GM12878 (cell line): ENCODE measurements around the gene MAST4. TPM values are rescaled to one million over a fixed set of nuclear protein-coding genes. Genes with fewer than 3 reads are reported as not detected.

Experiments
- ATAC-seq: fragments of 200-7000 bp; cut with Tn5 transposase; 3 replicates; pipeline ENCODE4 v1.9.1; 2020; ENCODE audit warnings: mild to moderate bottlenecking, moderate library complexity
- BruUV-seq: library from RNA; stranded (reverse); fragments of 400-500 nt; replicated peaks from 2 replicates; lab custom pipeline; 2021; lab: Mats Ljungman, UMichigan
- CTCF ChIA-PET: fragments of 300-600 bp; sonication (Branson Sonifier 250); formaldehyde crosslinking; extraction: SDS; loops from one replicate; lab custom pipeline; 2021; ENCODE audit warnings: inconsistent platforms; lab: Yijun Ruan, JAX
- POLR2A ChIA-PET: fragments of 350-600 bp; formaldehyde crosslinking; extraction: SDS; loops from one replicate; lab custom pipeline; 2021; ENCODE audit warnings: inconsistent platforms; lab: Charles Lee
- RAD21 ChIA-PET: fragments of 300-600 bp; sonication (Branson Sonifier 250); formaldehyde crosslinking; loops from one replicate; lab custom pipeline; 2023; ENCODE audit warnings: antibody characterized with exemption; ENCODE audit not compliant: unreplicated experiment; lab: Charles Lee
- SMC1A ChIA-PET: fragments of 300-600 bp; sonication (Branson Sonifier 250); formaldehyde crosslinking; loops from one replicate; lab custom pipeline; 2023; ENCODE audit not compliant: unreplicated experiment, uncharacterized antibody; lab: Charles Lee
- DNase-seq: peaks from one replicate; pipeline ENCODE4 v3.0.0-alpha.2; 2011; ENCODE audit warnings: low read depth, low spot score
- FAIRE-seq: peaks from 3 replicates; lab custom pipeline; 2011; peaks lifted over from hg19 to GRCh38; lab: Jason Lieb, UNC
- H2AFZ ChIP-seq: 2 replicates; pipeline ENCODE4 v1.6.0; 2011; ENCODE audit warnings: low read depth, low read length, control low read depth; ENCODE audit not compliant: control insufficient read depth
- H3K27ac ChIP-seq: 2 replicates; pipeline ENCODE4 v1.5.1; 2011; ENCODE audit warnings: control low read depth; ENCODE audit not compliant: control insufficient read depth, insufficient read depth
- H3K27me3 ChIP-seq, 2 experiments: replicated peaks in 1 of 2; 2 replicates each; pipeline versions ENCODE4 v1.6.0 to v1.6.1; 2011; ENCODE audit warnings: low read length in 1 of 2; ENCODE audit not compliant: control insufficient read depth in 2 of 2, insufficient read depth in 2 of 2
- H3K36me3 ChIP-seq, 2 experiments: 2 replicates each; pipeline ENCODE4 v1.5.1; 2011; ENCODE audit warnings: low read length in 1 of 2; ENCODE audit not compliant: control insufficient read depth in 2 of 2, insufficient read depth in 2 of 2
- H3K4me1 ChIP-seq: 2 replicates; pipeline ENCODE4 v1.6.1; 2011; ENCODE audit warnings: mild to moderate bottlenecking, low read length, moderate library complexity, mixed read lengths; ENCODE audit not compliant: control insufficient read depth, insufficient read depth
- H3K4me2 ChIP-seq: 2 replicates; pipeline ENCODE4 v1.6.0; 2011; ENCODE audit warnings: control low read depth; ENCODE audit not compliant: control insufficient read depth, insufficient read depth
- H3K4me3 ChIP-seq: fragments of 200-600 bp; sonication (generic); 2 replicates; pipeline ENCODE4 v1.5.1; 2016
- H3K79me2 ChIP-seq: 2 replicates; pipeline ENCODE4 v1.6.0; 2011; ENCODE audit warnings: low read length; ENCODE audit not compliant: control insufficient read depth, insufficient read depth
- H3K9ac ChIP-seq: 2 replicates; pipeline ENCODE4 v1.8.0; 2011; ENCODE audit warnings: low read length, control low read depth, mixed read lengths; ENCODE audit not compliant: control insufficient read depth, insufficient read depth
- H3K9me3 ChIP-seq: replicated peaks from 3 replicates; pipeline ENCODE4 v1.5.1; 2011; ENCODE audit warnings: mild to moderate bottlenecking, low read length; ENCODE audit not compliant: control insufficient read depth, insufficient read depth
- H4K20me1 ChIP-seq: 2 replicates; pipeline ENCODE4 v1.6.0; 2011; ENCODE audit not compliant: control insufficient read depth, insufficient read depth
- BMI1 ChIP-seq: fragments of 450-650 bp; IDR thresholded peaks from 2 replicates; pipeline ENCODE4 v1.6.1; 2016; ENCODE audit warnings: mild to moderate bottlenecking, moderate library complexity, borderline replicate concordance
- CBFB ChIP-seq: IDR thresholded peaks from 2 replicates; pipeline ENCODE4 v1.6.1; 2016; ENCODE audit warnings: antibody characterized with exemption, low read depth
- ESRRA ChIP-seq: IDR thresholded peaks from 2 replicates; pipeline ENCODE4 v1.6.1; 2012; ENCODE audit warnings: mild to moderate bottlenecking, low read length, improper control_type of control experiment
- GABPA ChIP-seq: IDR thresholded peaks from 2 replicates; pipeline ENCODE4 v1.6.1; 2014; ENCODE audit warnings: antibody characterized with exemption, low read depth, mild to moderate bottlenecking, inconsistent platforms
- HDGF ChIP-seq: fragments of 450-650 bp; IDR thresholded peaks from 2 replicates; pipeline ENCODE4 v1.6.1; 2016; ENCODE audit warnings: antibody characterized with exemption
- IRF4 ChIP-seq: IDR thresholded peaks from 2 replicates; pipeline ENCODE4 v1.6.1; 2011; ENCODE audit warnings: low read depth, low read length
- LARP7 ChIP-seq: fragments of 450-650 bp; IDR thresholded peaks from 2 replicates; pipeline ENCODE4 v1.6.1; 2017; ENCODE audit warnings: mild to moderate bottlenecking
- MTA2 ChIP-seq: fragments of 450-650 bp; IDR thresholded peaks from 2 replicates; pipeline ENCODE4 v1.6.1; 2016; ENCODE audit warnings: low read depth, mild to moderate bottlenecking, moderate library complexity
- RBBP5 ChIP-seq: fragments of 200-600 bp; sonication (generic); conservative IDR thresholded peaks from 2 replicates; pipeline ENCODE4 v1.6.1; 2016
- SIN3A ChIP-seq: IDR thresholded peaks from 2 replicates; pipeline ENCODE4 v1.6.1; 2012; ENCODE audit warnings: low read depth, low read length, improper control_type of control experiment
- ZNF622 ChIP-seq: fragments of 450-650 bp; IDR thresholded peaks from 2 replicates; pipeline ENCODE4 v1.6.1; 2017; ENCODE audit warnings: mild to moderate bottlenecking, inconsistent platforms
- WGBS: methylation state at CpG from one replicate; pipeline ENCODE4 v1.1.6; 2016; ENCODE audit warnings: low lambda C conversion rate; ENCODE audit not compliant: insufficient replicate concordance, insufficient coverage; ENCODE audit errors: missing lambda C conversion rate; 5-methylcytosine and 5-hydroxymethylcytosine counted together
- in situ Hi-C: fragments of 300-500 bp; cut with MboI; formaldehyde crosslinking; loops from 9 replicates; pipeline ENCODE4 v1.14.3; 2018; ENCODE audit warnings: mixed read lengths
- intact Hi-C: fragments of 100-400 bp; cut with micrococcal nuclease; formaldehyde crosslinking; loops from one replicate; pipeline ENCODE4 v1.14.2; 2022; ENCODE audit not compliant: unreplicated experiment
- polyA plus RNA-seq, 11 experiments: library from polyadenylated mRNA; depleted of rRNA in 4 of 11; unstranded in 6 of 11; stranded (reverse) in 5 of 11; fragments of >200 nt; fragmentation: Nextera tagmentation in 4 of 11; fragmentation: Illumina TruSeq in 1 of 11; extraction: Ambion mirVana in 4 of 11; extraction: Trizol in 1 of 11; gene quantifications; 1 replicate in 1 of 11; 2 replicates in 10 of 11; pipeline versions ENCODE4 v1.2.1 to v1.2.3, GENCODE V29; 2011 to 2016; ENCODE audit warnings: inconsistent platforms in 2 of 11, missing spikeins in 2 of 11, low read depth in 1 of 11
- total RNA-seq, 4 experiments: library from RNA; depleted of rRNA in 3 of 4; stranded (reverse); fragments of >200 nt in 3 of 4; fragmentation: Illumina TruSeq in 1 of 4; extraction: Trizol in 1 of 4; gene quantifications; 2 replicates each; pipeline versions ENCODE4 v1.2.1 to v1.2.3, GENCODE V29; 2013 to 2021
- TF ChIP-seq, protein P1 (sequence below): fragments of 450-650 bp; IDR thresholded peaks from 2 replicates; pipeline ENCODE4 v1.6.1; 2017; ENCODE audit warnings: mild to moderate bottlenecking, moderate library complexity
- TF ChIP-seq, protein P2 (sequence below): IDR thresholded peaks from 2 replicates; pipeline ENCODE4 v1.6.1; 2011; ENCODE audit warnings: mild to moderate bottlenecking, low read depth, low read length, moderate library complexity; ENCODE audit not compliant: insufficient replicate concordance
- TF ChIP-seq, protein P3 (sequence below): fragments of 450-650 bp; formaldehyde crosslinking; IDR thresholded peaks from 2 replicates; pipeline ENCODE4 v1.4.0; 2020; ENCODE audit warnings: mild to moderate bottlenecking, moderate library complexity

MAST4 gene
- total and polyA plus RNA-seq, 10 of the 15 experiments (the other 5 are each of a cell fraction or from before 2014, with no cell fraction given): 0.02 to 1.6 (median 0.29) TPM; not detected in 1

DNA sequence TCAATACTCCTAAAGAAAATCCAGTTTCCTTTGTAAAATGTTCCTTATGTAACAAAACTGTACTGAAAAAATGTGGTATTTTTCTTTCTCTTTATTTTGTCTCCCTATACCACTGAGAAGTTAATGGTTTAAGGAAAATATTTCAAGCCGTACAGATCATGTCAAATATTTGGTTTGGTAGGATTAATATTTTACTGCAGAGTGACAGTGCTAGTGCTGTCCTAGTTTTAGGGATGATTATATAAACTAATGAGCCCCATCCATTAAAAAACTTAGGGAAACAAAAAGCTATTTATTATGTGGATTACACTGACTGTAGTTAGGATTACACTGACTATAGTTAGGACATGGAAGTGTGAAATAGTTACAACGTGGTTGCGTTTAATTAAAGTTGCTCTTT is 391.3 kb downstream of the MAST4 start:
- H3K36me3 ChIP-seq: no peaks in the 10 kb centered on the region
- H4K20me1 ChIP-seq: no peaks in the 10 kb centered on the region
- no peak for TF ChIP-seq ESRRA
- no peak for TF ChIP-seq RBBP5
- TF ChIP-seq, protein P1, sequence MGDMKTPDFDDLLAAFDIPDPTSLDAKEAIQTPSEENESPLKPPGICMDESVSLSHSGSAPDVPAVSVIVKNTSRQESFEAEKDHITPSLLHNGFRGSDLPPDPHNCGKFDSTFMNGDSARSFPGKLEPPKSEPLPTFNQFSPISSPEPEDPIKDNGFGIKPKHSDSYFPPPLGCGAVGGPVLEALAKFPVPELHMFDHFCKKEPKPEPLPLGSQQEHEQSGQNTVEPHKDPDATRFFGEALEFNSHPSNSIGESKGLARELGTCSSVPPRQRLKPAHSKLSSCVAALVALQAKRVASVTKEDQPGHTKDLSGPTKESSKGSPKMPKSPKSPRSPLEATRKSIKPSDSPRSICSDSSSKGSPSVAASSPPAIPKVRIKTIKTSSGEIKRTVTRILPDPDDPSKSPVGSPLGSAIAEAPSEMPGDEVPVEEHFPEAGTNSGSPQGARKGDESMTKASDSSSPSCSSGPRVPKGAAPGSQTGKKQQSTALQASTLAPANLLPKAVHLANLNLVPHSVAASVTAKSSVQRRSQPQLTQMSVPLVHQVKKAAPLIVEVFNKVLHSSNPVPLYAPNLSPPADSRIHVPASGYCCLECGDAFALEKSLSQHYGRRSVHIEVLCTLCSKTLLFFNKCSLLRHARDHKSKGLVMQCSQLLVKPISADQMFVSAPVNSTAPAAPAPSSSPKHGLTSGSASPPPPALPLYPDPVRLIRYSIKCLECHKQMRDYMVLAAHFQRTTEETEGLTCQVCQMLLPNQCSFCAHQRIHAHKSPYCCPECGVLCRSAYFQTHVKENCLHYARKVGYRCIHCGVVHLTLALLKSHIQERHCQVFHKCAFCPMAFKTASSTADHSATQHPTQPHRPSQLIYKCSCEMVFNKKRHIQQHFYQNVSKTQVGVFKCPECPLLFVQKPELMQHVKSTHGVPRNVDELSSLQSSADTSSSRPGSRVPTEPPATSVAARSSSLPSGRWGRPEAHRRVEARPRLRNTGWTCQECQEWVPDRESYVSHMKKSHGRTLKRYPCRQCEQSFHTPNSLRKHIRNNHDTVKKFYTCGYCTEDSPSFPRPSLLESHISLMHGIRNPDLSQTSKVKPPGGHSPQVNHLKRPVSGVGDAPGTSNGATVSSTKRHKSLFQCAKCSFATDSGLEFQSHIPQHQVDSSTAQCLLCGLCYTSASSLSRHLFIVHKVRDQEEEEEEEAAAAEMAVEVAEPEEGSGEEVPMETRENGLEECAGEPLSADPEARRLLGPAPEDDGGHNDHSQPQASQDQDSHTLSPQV: no peak
- TF ChIP-seq, protein P2, sequence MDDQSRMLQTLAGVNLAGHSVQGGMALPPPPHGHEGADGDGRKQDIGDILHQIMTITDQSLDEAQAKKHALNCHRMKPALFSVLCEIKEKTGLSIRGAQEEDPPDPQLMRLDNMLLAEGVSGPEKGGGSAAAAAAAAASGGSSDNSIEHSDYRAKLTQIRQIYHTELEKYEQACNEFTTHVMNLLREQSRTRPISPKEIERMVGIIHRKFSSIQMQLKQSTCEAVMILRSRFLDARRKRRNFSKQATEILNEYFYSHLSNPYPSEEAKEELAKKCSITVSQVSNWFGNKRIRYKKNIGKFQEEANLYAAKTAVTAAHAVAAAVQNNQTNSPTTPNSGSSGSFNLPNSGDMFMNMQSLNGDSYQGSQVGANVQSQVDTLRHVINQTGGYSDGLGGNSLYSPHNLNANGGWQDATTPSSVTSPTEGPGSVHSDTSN: no peak
- no peak for TF ChIP-seq SIN3A
- TF ChIP-seq IRF4: no peak
- no peak for TF ChIP-seq CBFB
- no peak for TF ChIP-seq LARP7
- TF ChIP-seq BMI1: no peak
- TF ChIP-seq, protein P3, sequence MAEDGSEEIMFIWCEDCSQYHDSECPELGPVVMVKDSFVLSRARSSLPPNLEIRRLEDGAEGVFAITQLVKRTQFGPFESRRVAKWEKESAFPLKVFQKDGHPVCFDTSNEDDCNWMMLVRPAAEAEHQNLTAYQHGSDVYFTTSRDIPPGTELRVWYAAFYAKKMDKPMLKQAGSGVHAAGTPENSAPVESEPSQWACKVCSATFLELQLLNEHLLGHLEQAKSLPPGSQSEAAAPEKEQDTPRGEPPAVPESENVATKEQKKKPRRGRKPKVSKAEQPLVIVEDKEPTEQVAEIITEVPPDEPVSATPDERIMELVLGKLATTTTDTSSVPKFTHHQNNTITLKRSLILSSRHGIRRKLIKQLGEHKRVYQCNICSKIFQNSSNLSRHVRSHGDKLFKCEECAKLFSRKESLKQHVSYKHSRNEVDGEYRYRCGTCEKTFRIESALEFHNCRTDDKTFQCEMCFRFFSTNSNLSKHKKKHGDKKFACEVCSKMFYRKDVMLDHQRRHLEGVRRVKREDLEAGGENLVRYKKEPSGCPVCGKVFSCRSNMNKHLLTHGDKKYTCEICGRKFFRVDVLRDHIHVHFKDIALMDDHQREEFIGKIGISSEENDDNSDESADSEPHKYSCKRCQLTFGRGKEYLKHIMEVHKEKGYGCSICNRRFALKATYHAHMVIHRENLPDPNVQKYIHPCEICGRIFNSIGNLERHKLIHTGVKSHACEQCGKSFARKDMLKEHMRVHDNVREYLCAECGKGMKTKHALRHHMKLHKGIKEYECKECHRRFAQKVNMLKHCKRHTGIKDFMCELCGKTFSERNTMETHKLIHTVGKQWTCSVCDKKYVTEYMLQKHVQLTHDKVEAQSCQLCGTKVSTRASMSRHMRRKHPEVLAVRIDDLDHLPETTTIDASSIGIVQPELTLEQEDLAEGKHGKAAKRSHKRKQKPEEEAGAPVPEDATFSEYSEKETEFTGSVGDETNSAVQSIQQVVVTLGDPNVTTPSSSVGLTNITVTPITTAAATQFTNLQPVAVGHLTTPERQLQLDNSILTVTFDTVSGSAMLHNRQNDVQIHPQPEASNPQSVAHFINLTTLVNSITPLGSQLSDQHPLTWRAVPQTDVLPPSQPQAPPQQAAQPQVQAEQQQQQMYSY (CRISPR knock-in tag): no peak
- TF ChIP-seq HDGF: no peak
- no peak for TF ChIP-seq GABPA
- no peak for TF ChIP-seq MTA2
- no peak for TF ChIP-seq ZNF622
- TF ChIP-seq, all 136 proteins: peak for 0
- in situ Hi-C loops: no loop called here
- Histone ChIP-seq H3K27me3 (no peaks in the 10 kb centered on the region; a peak in 1 of 4 replicates), H3K4me1 (no peaks in the 10 kb centered on the region; the same call in 1 of the 2 replicates), H2AFZ (no peak overlapping the region), H3K79me2 (no peaks in the 10 kb centered on the region), H3K27ac (no peak overlapping the region), H3K4me2 (no peak overlapping the region), H3K9ac (no peak overlapping the region), H3K4me3 (no peak overlapping the region), H3K9me3 (no peaks in the 10 kb centered on the region)
- FAIRE-seq (no peak), DNase-seq (no peak), ATAC-seq (no peak)
- 65% methylated on average over 3 of the region's 3 CpGs for WGBS
- POLR2A ChIA-PET: no interaction called here
- RAD21 ChIA-PET: no interaction called here
- BruUV-seq: no TSS peak
- intact Hi-C loops: loop anchor here (10.0 kb wide), 1 partner anchor 167 kb away; no protein-coding TSS in a partner anchor
- CTCF ChIA-PET: interaction anchor here (0.6 to 2.2 kb wide), 8 partner anchors 9 to 1241 kb away, joined by 3 to 6 read pairs (median 4); no protein-coding TSS in a partner anchor
- SMC1A ChIA-PET: no interaction called here
